ENCODE data around the gene IGDCC3. TPM values are rescaled to one million over a fixed set of nuclear protein-coding genes. Genes with fewer than 3 reads are reported as not detected.
A peak's percentile ranks its signal among the peaks of the same experiment; 100 is the strongest.

The IGDCC3 gene
- total and polyA plus RNA-seq, 2 donors: 0.13 to 1.4 TPM

- WGBS: 40% methylated on average over 1 of the region's 1 CpG
- Histone ChIP-seq H3K4me3 (ENCODE audit: low read depth, low read length) (no peak overlapping the region), H3K27ac (ENCODE audit: low read depth) (no peak overlapping the region), H3K4me1 (ENCODE audit: insufficient read depth) (no peaks in the 10 kb centered on the region), H3K36me3 (ENCODE audit: insufficient read depth) (no peaks in the 10 kb centered on the region)
- DNase-seq (ENCODE audit: extremely low spot score): no peak
Measured at GRCh38 chr15:65412556-65412955, 34.8 kb upstream of the IGDCC3 start.

DNA sequence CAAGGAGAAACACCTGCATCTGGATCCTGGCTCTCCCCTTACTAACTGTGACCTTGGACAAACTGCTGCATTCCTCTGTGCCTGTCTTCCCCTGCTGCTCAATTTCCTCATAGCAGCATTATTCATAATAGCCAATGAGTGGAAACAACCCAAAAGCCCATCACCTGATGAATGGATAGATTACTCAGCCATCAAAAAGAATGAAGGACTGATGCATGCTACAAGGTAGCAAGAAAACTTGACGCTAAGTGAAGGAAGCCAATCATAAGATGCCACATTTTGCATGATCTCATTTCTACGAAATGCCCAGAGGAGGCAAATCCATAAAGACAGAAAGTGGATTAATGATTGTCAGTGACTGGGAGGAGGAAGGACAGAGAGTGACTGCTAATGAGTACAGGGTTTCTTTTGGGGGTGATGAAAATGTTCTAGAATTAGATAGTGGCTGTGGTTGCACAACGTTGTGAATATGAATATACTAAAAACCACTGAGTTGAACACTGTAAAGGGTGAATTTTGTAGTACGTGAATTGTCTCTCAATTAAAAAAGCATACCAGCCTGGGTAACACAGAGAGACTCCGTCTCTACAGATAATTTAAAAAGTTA lies 33.8 kb upstream of the IGDCC3 start:
- H3K36me3 ChIP-seq (ENCODE audit: insufficient read depth): no peaks in the 10 kb centered on the region
- no peak overlapping the region for H3K27ac ChIP-seq (ENCODE audit: low read depth)
- no peaks in the 10 kb centered on the region for H3K4me1 ChIP-seq (ENCODE audit: insufficient read depth)
- no peak for DNase-seq (ENCODE audit: extremely low spot score)
- 70% methylated on average over 5 of the region's 5 CpGs for WGBS
- no peak overlapping the region for H3K4me3 ChIP-seq (ENCODE audit: low read depth, low read length)

- no peak overlapping the region for H3K4me3 ChIP-seq (ENCODE audit: low read depth, low read length)
- H3K36me3 ChIP-seq (ENCODE audit: insufficient read depth): no peaks in the 10 kb centered on the region
- H3K4me1 ChIP-seq (ENCODE audit: insufficient read depth): no peaks in the 10 kb centered on the region
- no peak overlapping the region for H3K27ac ChIP-seq (ENCODE audit: low read depth)
- 80% methylated on average over 10 of the region's 10 CpGs for WGBS
- DNase-seq (ENCODE audit: extremely low spot score): no peak
Measured at GRCh38 chr15:65410972-65411371, 33.2 kb upstream of the IGDCC3 start.

- H3K36me3 ChIP-seq (ENCODE audit: insufficient read depth): no peaks in the 10 kb centered on the region
- no peak overlapping the region for H3K27ac ChIP-seq (ENCODE audit: low read depth)
- 85% methylated on average over 11 of the region's 11 CpGs for WGBS
- no peaks in the 10 kb centered on the region for H3K4me1 ChIP-seq (ENCODE audit: insufficient read depth)
- no peak overlapping the region for H3K4me3 ChIP-seq (ENCODE audit: low read depth, low read length)
- DNase-seq (ENCODE audit: extremely low spot score): no peak
Measured at GRCh38 chr15:65410036-65410435, 32.2 kb upstream of the IGDCC3 start.

- DNase-seq (ENCODE audit: extremely low spot score): no peak
- H3K36me3 ChIP-seq (ENCODE audit: insufficient read depth): no peaks in the 10 kb centered on the region
- no peaks in the 10 kb centered on the region for H3K4me1 ChIP-seq (ENCODE audit: insufficient read depth)
- WGBS: 75% methylated on average over 7 of the region's 7 CpGs
- peak overlapping the region; percentile 11 for H3K27ac ChIP-seq (ENCODE audit: low read depth)
- H3K4me3 ChIP-seq (ENCODE audit: low read depth, low read length): no peak overlapping the region
Measured at GRCh38 chr15:65409036-65409631, 31.3 kb upstream of the IGDCC3 start.

DNA sequence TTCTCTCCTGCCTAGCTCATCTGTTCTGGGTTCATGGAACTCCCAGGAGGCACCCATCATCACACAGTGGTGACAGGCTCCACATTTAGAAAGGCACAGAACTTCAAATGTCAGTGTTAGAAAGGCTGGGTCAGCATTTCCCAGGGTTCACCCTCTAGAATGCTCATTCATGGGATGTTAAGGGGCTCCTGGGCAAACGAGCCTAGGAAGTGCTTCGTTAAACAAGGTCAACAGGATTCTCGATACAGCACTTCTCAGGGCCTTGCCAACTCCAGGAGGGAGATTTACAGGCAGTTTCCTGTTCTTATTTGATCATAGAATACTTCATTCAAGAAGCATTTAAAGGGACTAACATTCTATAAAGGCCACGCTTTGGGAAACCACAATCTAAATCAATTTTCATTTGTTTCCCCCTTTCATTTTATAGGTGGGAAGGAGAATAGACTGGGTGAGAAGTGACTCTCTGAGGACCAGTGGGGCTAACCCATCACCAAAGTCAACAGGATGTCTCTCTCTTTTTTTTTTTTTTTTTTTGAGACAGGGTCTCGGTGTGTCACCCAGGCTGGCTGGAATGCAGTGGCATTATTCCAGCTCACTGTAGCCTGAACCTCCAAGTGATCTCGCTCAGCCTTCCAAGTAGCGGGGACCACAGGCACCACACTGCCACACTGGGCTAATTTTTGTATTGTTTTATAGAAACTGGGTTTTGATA lies 30.7 kb upstream of the IGDCC3 start:
- DNase-seq (ENCODE audit: extremely low spot score): no peak
- 59% methylated on average over 7 of the region's 7 CpGs for WGBS
- H3K36me3 ChIP-seq (ENCODE audit: insufficient read depth): no peaks in the 10 kb centered on the region
- H3K4me3 ChIP-seq (ENCODE audit: low read depth, low read length): no peak overlapping the region
- H3K27ac ChIP-seq (ENCODE audit: low read depth): peak overlapping the region; percentile 11
- no peaks in the 10 kb centered on the region for H3K4me1 ChIP-seq (ENCODE audit: insufficient read depth)

GRCh38 chr15:65406424-65407000 lies 28.7 kb upstream of the IGDCC3 start:
- WGBS: 46% methylated on average over 10 of the region's 10 CpGs
- Histone ChIP-seq H3K4me3 (ENCODE audit: low read depth, low read length) (no peak overlapping the region), H3K27ac (ENCODE audit: low read depth) (no peak overlapping the region), H3K4me1 (ENCODE audit: insufficient read depth) (no peaks in the 10 kb centered on the region), H3K36me3 (ENCODE audit: insufficient read depth) (no peaks in the 10 kb centered on the region)
- no peak for DNase-seq (ENCODE audit: extremely low spot score)

DNA sequence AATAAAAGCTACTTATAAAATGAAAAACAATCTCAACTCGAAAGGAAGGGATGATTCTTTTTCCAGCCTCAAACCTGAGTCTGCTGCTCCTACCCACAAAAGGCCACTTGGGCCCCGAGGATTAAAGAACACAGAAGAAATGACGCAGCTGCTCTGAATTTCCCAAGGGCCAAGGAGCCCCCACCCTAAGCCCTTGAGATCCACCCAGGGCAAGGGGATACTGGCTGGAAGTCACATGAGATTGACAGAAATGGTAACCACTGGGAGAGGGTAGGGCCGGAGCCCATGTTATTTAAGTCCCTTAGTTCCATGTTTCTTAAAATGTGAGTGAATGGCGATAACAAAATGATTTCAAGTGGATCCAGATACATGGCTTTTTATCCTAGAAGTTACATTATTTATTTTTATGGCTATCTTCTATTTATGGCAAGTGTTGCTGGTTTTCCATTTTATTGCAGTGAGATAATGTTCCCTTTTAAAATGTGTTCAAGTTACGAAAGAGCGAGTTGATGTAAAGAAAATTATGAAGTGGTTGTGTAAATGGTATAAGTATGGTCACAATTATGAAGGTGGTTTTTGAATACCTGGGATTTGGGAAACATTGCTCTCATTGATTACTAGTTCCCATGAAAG lies 28.1 kb upstream of the IGDCC3 start:
- Histone ChIP-seq H3K4me1 (ENCODE audit: insufficient read depth) (no peaks in the 10 kb centered on the region), H3K36me3 (ENCODE audit: insufficient read depth) (no peaks in the 10 kb centered on the region), H3K27ac (ENCODE audit: low read depth) (peak overlapping the region; percentile 42), H3K4me3 (ENCODE audit: low read depth, low read length) (no peak overlapping the region)
- WGBS: 40% methylated on average over 7 of the region's 7 CpGs
- no peak for DNase-seq (ENCODE audit: extremely low spot score)

DNA sequence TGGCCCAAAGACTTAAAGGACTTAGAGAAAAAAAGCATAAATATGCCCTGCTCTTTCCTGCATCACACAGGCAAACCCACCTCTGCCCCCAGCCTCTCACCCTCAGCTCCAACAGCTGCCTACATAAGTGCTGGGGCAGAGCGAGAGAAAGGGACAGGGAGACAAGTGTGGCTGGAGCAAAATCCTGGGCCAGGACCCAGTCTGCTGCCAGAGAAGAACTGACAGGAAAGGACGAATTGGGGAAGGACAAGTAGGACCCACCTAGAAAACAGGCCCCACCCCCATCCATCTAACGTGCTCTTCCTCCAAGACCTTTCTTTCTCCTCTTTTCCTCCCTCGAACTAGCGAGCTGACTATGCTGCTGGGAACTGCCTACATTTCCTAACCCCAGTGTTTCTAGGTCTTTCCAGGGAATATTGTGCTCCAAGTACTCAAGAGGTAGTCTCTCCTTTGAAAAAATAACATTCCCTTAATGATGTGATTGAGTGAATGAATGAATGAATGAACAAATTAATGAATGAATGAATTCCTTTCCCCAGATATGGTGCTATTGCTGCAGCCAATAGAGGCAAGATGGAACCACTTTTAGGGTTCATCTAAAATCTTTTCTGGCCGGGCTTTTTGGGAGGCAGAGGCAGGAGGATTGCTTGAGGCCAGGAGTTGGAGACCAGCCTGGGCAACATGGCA lies 26.5 kb upstream of the IGDCC3 start:
- 81% methylated on average over 6 of the region's 6 CpGs for WGBS
- Histone ChIP-seq H3K4me1 (ENCODE audit: insufficient read depth) (no peaks in the 10 kb centered on the region), H3K27ac (ENCODE audit: low read depth) (no peak overlapping the region)

DNA sequence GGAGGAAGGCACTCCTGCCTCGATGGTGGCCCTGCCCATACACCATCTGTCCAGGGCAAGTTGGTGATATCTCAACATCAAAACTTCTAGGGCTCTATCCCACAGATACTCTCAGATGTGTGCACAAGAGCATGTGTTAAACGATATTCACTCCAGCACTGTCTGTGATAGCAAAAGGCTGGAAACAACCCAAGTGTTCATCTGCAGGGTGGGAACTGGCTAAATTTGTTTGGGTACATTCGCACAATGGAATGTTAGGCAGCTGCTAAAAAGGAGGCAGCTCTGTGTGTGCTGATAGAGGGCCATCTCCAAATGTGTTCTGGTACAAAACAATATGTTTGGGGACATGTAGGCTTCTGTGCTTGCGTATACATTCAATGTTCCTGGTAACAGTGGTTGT lies 25.2 kb upstream of the IGDCC3 start:
- DNase-seq (ENCODE audit: extremely low spot score): no peak
- Histone ChIP-seq H3K4me1 (ENCODE audit: insufficient read depth) (no peaks in the 10 kb centered on the region), H3K27ac (ENCODE audit: low read depth) (no peak overlapping the region), H3K4me3 (ENCODE audit: low read depth, low read length) (no peak overlapping the region), H3K36me3 (ENCODE audit: insufficient read depth) (no peaks in the 10 kb centered on the region)
- 62% methylated on average over 4 of the region's 4 CpGs for WGBS

More for the DNA sequence above, 26.5 kb upstream of the IGDCC3 start:
- Histone ChIP-seq H3K36me3 (ENCODE audit: insufficient read depth) (no peaks in the 10 kb centered on the region), H3K4me3 (ENCODE audit: low read depth, low read length) (no peak overlapping the region)
- DNase-seq (ENCODE audit: extremely low spot score): no peak

DNA sequence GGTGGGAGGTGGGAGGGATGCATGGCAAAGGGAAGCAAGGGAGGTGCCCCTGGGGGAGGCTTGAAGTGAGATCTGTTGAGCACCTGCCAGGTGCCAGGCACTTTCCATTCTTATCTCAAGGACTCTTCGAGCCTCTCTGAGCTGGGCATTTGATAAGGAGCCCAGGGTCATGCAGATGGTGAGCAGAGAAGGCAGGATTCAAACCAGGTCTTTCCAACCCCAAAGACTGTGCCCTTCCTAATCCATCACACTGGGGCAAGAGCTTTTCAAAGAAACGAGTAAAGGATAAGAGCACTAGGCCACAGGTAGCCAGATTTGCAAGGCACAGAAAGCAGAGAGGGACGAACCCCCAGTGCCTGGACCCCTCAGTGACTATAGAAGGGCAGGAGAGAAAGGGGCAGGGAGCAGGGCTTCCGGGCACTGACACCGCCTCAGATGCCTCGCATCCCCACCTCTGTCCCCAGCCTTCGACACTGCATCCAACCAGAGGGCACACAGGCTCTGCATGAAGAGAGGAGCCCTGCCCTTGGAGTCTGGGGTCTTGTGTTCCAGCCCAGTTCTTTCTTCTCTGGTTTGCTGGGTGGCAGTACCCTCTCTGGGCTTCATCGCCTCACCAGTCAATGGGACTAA lies 23.9 kb upstream of the IGDCC3 start:
- no peak for DNase-seq (ENCODE audit: extremely low spot score)
- H3K27ac ChIP-seq (ENCODE audit: low read depth): no peak overlapping the region
- WGBS: 89% methylated on average over 8 of the region's 8 CpGs

DNA sequence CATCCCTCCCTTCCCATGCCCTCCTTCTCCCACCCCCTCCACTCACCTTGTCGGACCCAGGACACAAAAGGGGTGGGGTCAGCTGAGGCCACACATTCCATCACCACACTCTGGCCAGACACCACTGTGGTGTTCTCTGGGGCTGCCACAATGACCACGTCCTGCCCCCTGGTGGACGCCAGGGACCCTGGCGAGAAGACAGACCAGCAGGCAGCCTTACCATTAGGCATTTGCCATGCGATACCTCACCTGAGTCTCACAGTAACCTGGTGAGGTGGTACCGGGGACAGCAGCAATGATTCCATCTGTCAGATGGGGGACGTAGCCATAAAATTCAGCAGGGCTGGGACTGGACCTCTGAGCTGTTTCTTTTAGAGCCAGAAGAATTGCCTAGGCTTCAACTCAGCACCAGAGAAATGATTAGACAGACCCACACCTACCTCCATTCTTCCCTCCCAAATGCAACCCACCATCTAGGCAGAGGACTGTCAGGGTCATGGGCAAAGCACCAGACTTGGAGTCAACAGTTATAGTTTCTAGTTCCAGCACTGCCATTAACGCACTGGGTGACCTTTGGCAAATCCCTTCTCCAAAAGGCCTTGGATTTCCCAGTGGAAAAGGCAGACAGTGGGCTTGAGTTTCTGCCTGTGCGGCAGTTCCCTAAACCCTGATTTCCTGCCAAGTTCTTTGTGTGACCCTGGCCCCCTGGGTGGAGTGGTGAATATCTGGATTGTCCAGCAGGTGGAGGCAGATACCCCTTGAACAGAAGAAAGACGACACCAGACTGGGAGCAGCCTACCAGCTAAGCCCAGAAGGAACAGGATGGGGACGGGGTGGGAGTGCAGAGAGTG lies 23.2 kb upstream of the IGDCC3 start:
- peak; percentile 58 for DNase-seq (ENCODE audit: extremely low spot score)
- WGBS: 20% methylated on average over 11 of the region's 11 CpGs
- Histone ChIP-seq H3K36me3 (ENCODE audit: insufficient read depth) (no peaks in the 10 kb centered on the region), H3K4me3 (ENCODE audit: low read depth, low read length) (no peak overlapping the region), H3K4me1 (ENCODE audit: insufficient read depth) (no peaks in the 10 kb centered on the region), H3K27ac (ENCODE audit: low read depth) (no peak overlapping the region)

More for the DNA sequence above, 23.9 kb upstream of the IGDCC3 start:
- Histone ChIP-seq H3K36me3 (ENCODE audit: insufficient read depth) (no peaks in the 10 kb centered on the region), H3K4me3 (ENCODE audit: low read depth, low read length) (no peak overlapping the region), H3K4me1 (ENCODE audit: insufficient read depth) (no peaks in the 10 kb centered on the region)

Measured in urinary bladder (tissue), 4 donors.